ENCODE results near the gene DNAJC18. TPM values are rescaled to one million over a fixed set of nuclear protein-coding genes. Genes with fewer than 3 reads are reported as not detected.

The DNAJC18 gene
- total RNA-seq, 1 experiment from 2014 or later = 4.4 TPM

GRCh38 chr5:139470821-139471300 is 31.5 kb upstream of the DNAJC18 start, which contains the start of gene SMIM33:
SMIM33 (plus strand) TSS chr5:139471004; CDS start chr5:139471122, 118 bp downstream.
- Histone ChIP-seq H3K27me3 (ENCODE audit: low read length) (no peaks in the 10 kb centered on the region), H3K27ac (ENCODE audit: low read length) (no peak within 1 kb of the TSS), H3K79me2 (ENCODE audit: low read length) (no peaks in the 10 kb centered on the region), H3K9ac (ENCODE audit: low read length) (no peak within 1 kb of the TSS), H4K20me1 (ENCODE audit: low read length) (no peaks in the 10 kb centered on the region), H3K36me3 (ENCODE audit: low read depth, low read length) (no peaks in the 10 kb centered on the region), H3K4me2 (ENCODE audit: low read length) (no peak within 1 kb of the TSS), H3K4me3 (ENCODE audit: low read length) (no peak within 1 kb of the TSS), H3K4me1 (ENCODE audit: insufficient read depth, low read length) (no peaks in the 10 kb centered on the region), H3K9me2 (replicated peaks; ENCODE audit: low read length) (no peaks in the 10 kb centered on the region), H3F3A (ENCODE audit: low read length, unreplicated experiment) (no peaks in the 10 kb centered on the region), H3K9me3 (ENCODE audit: low read length) (no peaks in the 10 kb centered on the region), H2AFZ (ENCODE audit: low read length) (no peak within 1 kb of the TSS)
- DNase-seq (no peak), ATAC-seq (no peak)
- TF ChIP-seq CTCF (conservative IDR thresholded peaks at IDR 0.05; ENCODE audit: low read depth, low read length) = no peak
- TF ChIP-seq EZH2phosphoT487 (IDR thresholded peaks at IDR 0.05; ENCODE audit: borderline replicate concordance, low read length) = no peak
- no peak for TF ChIP-seq EZH2 (IDR thresholded peaks at IDR 0.05; ENCODE audit: low read length, unreplicated experiment)
- POLR2A ChIA-PET (ENCODE audit: unreplicated experiment) = no interaction called here
- intact Hi-C loops (cut with micrococcal nuclease) = no loop called here
- CTCF ChIA-PET = no interaction called here
- no TSS peak for BruUV-seq (replicated peaks)

GRCh38 chr5:139468421-139468931 is 29.2 kb upstream of the DNAJC18 start:
- no peaks in the 10 kb centered on the region for H3K9me3 ChIP-seq (ENCODE audit: low read length)
- no peaks in the 10 kb centered on the region for H3K27me3 ChIP-seq (ENCODE audit: low read length)
- H4K20me1 ChIP-seq (ENCODE audit: low read length) = no peaks in the 10 kb centered on the region
- no peaks in the 10 kb centered on the region for H3K36me3 ChIP-seq (ENCODE audit: low read depth, low read length)
- ATAC-seq = peak; percentile 24; the same call in 1 of the 2 replicates
- H3K4me3 ChIP-seq (ENCODE audit: low read length) = no peak overlapping the region
- no peak for DNase-seq
- ChIA-PET CTCF (no interaction called here), POLR2A (ENCODE audit: unreplicated experiment) (no interaction called here)
- no TSS peak for BruUV-seq (replicated peaks)
- no peaks in the 10 kb centered on the region for H3F3A ChIP-seq (ENCODE audit: low read length, unreplicated experiment)
- no peaks in the 10 kb centered on the region for H3K9me2 ChIP-seq (replicated peaks; ENCODE audit: low read length)
- no peak overlapping the region for H3K27ac ChIP-seq (ENCODE audit: low read length)
- no peak for TF ChIP-seq EZH2 (IDR thresholded peaks at IDR 0.05; ENCODE audit: low read length, unreplicated experiment)
- TF ChIP-seq CTCF (conservative IDR thresholded peaks at IDR 0.05; ENCODE audit: low read depth, low read length) = no peak
- no peak for TF ChIP-seq EZH2phosphoT487 (IDR thresholded peaks at IDR 0.05; ENCODE audit: borderline replicate concordance, low read length)
- H2AFZ ChIP-seq (ENCODE audit: low read length) = no peak overlapping the region
- intact Hi-C loops (cut with micrococcal nuclease) = no loop called here
- H3K4me1 ChIP-seq (ENCODE audit: insufficient read depth, low read length) = no peaks in the 10 kb centered on the region
- no peak overlapping the region for H3K4me2 ChIP-seq (ENCODE audit: low read length)
- no peaks in the 10 kb centered on the region for H3K79me2 ChIP-seq (ENCODE audit: low read length)
- no peak overlapping the region for H3K9ac ChIP-seq (ENCODE audit: low read length)

- Histone ChIP-seq H2AFZ (ENCODE audit: low read length) (no peak within 1 kb of the TSS), H3K27me3 (ENCODE audit: low read length) (no peaks in the 10 kb centered on the region), H3K9me2 (replicated peaks; ENCODE audit: low read length) (no peaks in the 10 kb centered on the region), H3K4me1 (ENCODE audit: insufficient read depth, low read length) (peaks cover 6% of the 10 kb centered on the region; the same call in 1 of the 2 replicates), H3K27ac (ENCODE audit: low read length) (no peak within 1 kb of the TSS), H4K20me1 (ENCODE audit: low read length) (no peaks in the 10 kb centered on the region), H3K9ac (ENCODE audit: low read length) (no peak within 1 kb of the TSS), H3K9me3 (ENCODE audit: low read length) (no peaks in the 10 kb centered on the region), H3F3A (ENCODE audit: low read length, unreplicated experiment) (no peaks in the 10 kb centered on the region), H3K79me2 (ENCODE audit: low read length) (no peaks in the 10 kb centered on the region), H3K4me3 (ENCODE audit: low read length) (no peak within 1 kb of the TSS), H3K36me3 (ENCODE audit: low read depth, low read length) (no peaks in the 10 kb centered on the region), H3K4me2 (ENCODE audit: low read length) (no peak within 1 kb of the TSS)
- no TSS peak for BruUV-seq (replicated peaks)
- POLR2A ChIA-PET (ENCODE audit: unreplicated experiment) = no interaction called here
- CTCF ChIA-PET = no interaction called here
- DNase-seq (no peak), ATAC-seq (no peak)
- intact Hi-C loops (cut with micrococcal nuclease) = no loop called here
- TF ChIP-seq CTCF (conservative IDR thresholded peaks at IDR 0.05; ENCODE audit: low read depth, low read length) (no peak), EZH2phosphoT487 (IDR thresholded peaks at IDR 0.05; ENCODE audit: borderline replicate concordance, low read length) (no peak)
These were observed 23.4 kb upstream of the DNAJC18 start, which contains the start of gene ECSCR for GRCh38 chr5:139462586-139463276. ECSCR (minus strand) TSS chr5:139462743; CDS start chr5:139462670, 73 bp downstream.

Data from PC-3 (cell line).